Epithelial cell of alveolus of lung (primary cell): ENCODE results near the gene TMEM134. TPM values are rescaled to one million over a fixed set of nuclear protein-coding genes. Genes with fewer than 3 reads are reported as not detected.

ENCODE experiments used
- total RNA-seq: library from RNA; depleted of rRNA; stranded (reverse); fragments of >200 nt; gene quantifications from 2 replicates; pipeline ENCODE4 v1.2.1, GENCODE V29; 2015

The TMEM134 gene
- total RNA-seq = 46.4 and 55.7 TPM in 2 replicates

GRCh38 chr11:67468759-67469507 lies at the start of gene TMEM134:
TSS of gene TMEM134 (minus strand) at chr11:67469251. CDS start at chr11:67469192, 59 bp downstream.

GRCh38 chr11:67507864-67508485 lies 38.9 kb upstream of the TMEM134 start, which contains the start of gene CDK2AP2:
TSS of gene CDK2AP2 (minus strand) at chr11:67508162. CDS start at chr11:67508082, 80 bp downstream.

GRCh38 chr11:67504950-67505581 lies 36.0 kb upstream of the TMEM134 start, which contains the start of gene PITPNM1:
TSS of gene PITPNM1 (minus strand) at chr11:67505363. CDS start at chr11:67504180, 1,183 bp downstream.

GRCh38 chr11:67482827-67483798 lies 14.1 kb upstream of the TMEM134 start, which contains the start of gene AIP:
TSS of gene AIP (plus strand) at chr11:67483026. CDS start at chr11:67483159, 133 bp downstream.

GRCh38 chr11:67455054-67455453 lies 14.0 kb downstream of the TMEM134 start, which contains the start of gene CABP4:
TSS of gene CABP4 (plus strand) at chr11:67455354. CDS start at chr11:67455424, 70 bp downstream.

GRCh38 chr11:67452141-67452952 lies 16.7 kb downstream of the TMEM134 start, which contains the start of gene GPR152:
TSS of gene GPR152 (minus strand) at chr11:67452729. CDS start at chr11:67452724, 5 bp downstream.

GRCh38 chr11:67437082-67437808 lies 31.8 kb downstream of the TMEM134 start, which contains the start of gene PTPRCAP:
TSS of gene PTPRCAP (minus strand) at chr11:67437682. CDS start at chr11:67437619, 63 bp downstream.

GRCh38 chr11:67428052-67429001 lies 40.7 kb downstream of the TMEM134 start, which contains the start of gene RPS6KB2:
TSS of gene RPS6KB2 (plus strand) at chr11:67428494. CDS start at chr11:67428546, 52 bp downstream.

GRCh38 chr11:67415501-67416304 lies 53.3 kb downstream of the TMEM134 start, which contains the start of gene CARNS1:
TSS of gene CARNS1 (plus strand) at chr11:67415678. CDS start at chr11:67416200, 522 bp downstream.

Other genes starting within 250 kb of the TMEM134 start
- 38.7 and 39.6 TPM in 2 replicates for gene GRK2, start 202.8 kb downstream of the TMEM134 start, total RNA-seq
- 20.9 and 27.4 TPM in 2 replicates for gene ANKRD13D, start 179.9 kb downstream of the TMEM134 start, total RNA-seq
- gene SSH3, start 165.7 kb downstream of the TMEM134 start, total RNA-seq = 17.8 and 26.7 TPM in 2 replicates
- 73.8 and 239 TPM in 2 replicates for gene POLD4, start 115.7 kb downstream of the TMEM134 start, total RNA-seq
- gene CLCF1, start 95.7 kb downstream of the TMEM134 start, total RNA-seq = 10.0 and 10.4 TPM in 2 replicates
- 8.4 and 10.8 TPM in 2 replicates for gene RAD9A, start 77.3 kb downstream of the TMEM134 start, total RNA-seq
- 141 and 253 TPM in 2 replicates for gene PPP1CA, start 67.4 kb downstream of the TMEM134 start, total RNA-seq
- gene TBC1D10C, start 65.2 kb downstream of the TMEM134 start, total RNA-seq = not detected in 2 replicates
- 0.88 TPM in 1 of 2 replicates, not detected in the other for gene CARNS1, start 53.6 kb downstream of the TMEM134 start, total RNA-seq
- 49.5 and 61.2 TPM in 2 replicates for gene RPS6KB2, start 40.8 kb downstream of the TMEM134 start, total RNA-seq
- gene PTPRCAP, start 31.6 kb downstream of the TMEM134 start, total RNA-seq = 1.9 TPM in 1 of 2 replicates, not detected in the other
- 86.8 and 95.6 TPM in 2 replicates for gene CORO1B, start 25.8 kb downstream of the TMEM134 start, total RNA-seq
- gene GPR152, start 16.5 kb downstream of the TMEM134 start, total RNA-seq = not detected in 2 replicates
- not detected in 2 replicates for gene CABP4, start 13.9 kb downstream of the TMEM134 start, total RNA-seq
- 70.7 and 120 TPM in 2 replicates for gene AIP, start 13.8 kb upstream of the TMEM134 start, total RNA-seq
- 32.7 and 33.9 TPM in 2 replicates for gene PITPNM1, start 36.1 kb upstream of the TMEM134 start, total RNA-seq
- gene CDK2AP2, start 38.9 kb upstream of the TMEM134 start, total RNA-seq = 36.5 and 68.4 TPM in 2 replicates
- not detected in 2 replicates for gene CABP2, start 54.2 kb upstream of the TMEM134 start, total RNA-seq
- gene GSTP1, start 114.6 kb upstream of the TMEM134 start, total RNA-seq = 722 and 2,244 TPM in 2 replicates
- 189 and 203 TPM in 2 replicates for gene NDUFV1, start 137.7 kb upstream of the TMEM134 start, total RNA-seq
- 6.2 and 15.9 TPM in 2 replicates for gene NUDT8, start 160.7 kb upstream of the TMEM134 start, total RNA-seq
- gene TBX10, start 170.5 kb upstream of the TMEM134 start, total RNA-seq = not detected in 2 replicates
- gene ACY3, start 181.5 kb upstream of the TMEM134 start, total RNA-seq = not detected in 2 replicates
- not detected in 2 replicates for gene ALDH3B2, start 205.4 kb upstream of the TMEM134 start, total RNA-seq